Keratinocyte (primary cell): Measurements from ENCODE around the gene DAPK3. TPM values are rescaled to one million over a fixed set of nuclear protein-coding genes. Genes with fewer than 3 reads are reported as not detected.
"Not testable (repeated sequence)": the region's sequence is repeated elsewhere in the genome, so short reads cannot be mapped to it uniquely, and the experiment has no call there.

ENCODE experiments used
- DNase-seq: peaks from one replicate; pipeline ENCODE4 v3.0.0-alpha.2; 2011; ENCODE audit warnings: low read depth, missing footprints, low spot score
- FAIRE-seq: peaks from 2 replicates; lab custom pipeline; 2011; peaks lifted over from hg19 to GRCh38; lab: Jason Lieb, UNC
- H2AFZ ChIP-seq: 2 replicates; pipeline ENCODE4 v1.6.0; 2012; ENCODE audit warnings: low read length, control low read depth, inconsistent platforms; ENCODE audit not compliant: control insufficient read depth
- H3K27ac ChIP-seq: 2 replicates; pipeline ENCODE4 v1.5.1; 2011; ENCODE audit warnings: low read length; ENCODE audit not compliant: control insufficient read depth, insufficient read depth
- H3K27me3 ChIP-seq: 3 replicates; pipeline ENCODE4 v1.6.0; 2011; ENCODE audit warnings: low read length; ENCODE audit not compliant: control insufficient read depth, insufficient read depth; ENCODE audit errors: extremely low read depth
- H3K36me3 ChIP-seq, 2 experiments: 2 replicates in 1 of 2; 3 replicates in 1 of 2; pipeline ENCODE4 v1.5.1; 2011; ENCODE audit warnings: low read length in 2 of 2, mild to moderate bottlenecking in 1 of 2; ENCODE audit not compliant: control insufficient read depth in 2 of 2, insufficient read depth in 2 of 2; ENCODE audit errors: extremely low read depth in 1 of 2
- H3K4me1 ChIP-seq: 3 replicates; pipeline ENCODE4 v1.5.1; 2011; ENCODE audit warnings: low read length; ENCODE audit not compliant: control insufficient read depth, insufficient read depth; ENCODE audit errors: extremely low read depth
- H3K4me2 ChIP-seq: 3 replicates; pipeline ENCODE4 v1.6.0; 2011; ENCODE audit warnings: low read depth, low read length; ENCODE audit not compliant: control insufficient read depth, insufficient read depth; ENCODE audit errors: extremely low read depth
- H3K4me3 ChIP-seq, 3 experiments: fragments of 200-600 bp in 1 of 3; sonication (generic) in 1 of 3; 2 replicates in 2 of 3; 3 replicates in 1 of 3; pipeline ENCODE4 v1.5.1; 2011 to 2016; ENCODE audit warnings: low read length in 3 of 3, mild to moderate bottlenecking in 3 of 3, control low read depth in 2 of 3, inconsistent platforms in 1 of 3, low read depth in 1 of 3, mixed read lengths in 1 of 3, mixed run types in 1 of 3, moderate library complexity in 1 of 3; ENCODE audit not compliant: control insufficient read depth in 2 of 3, insufficient read depth in 2 of 3; ENCODE audit errors: extremely low read depth in 1 of 3
- H3K79me2 ChIP-seq: 2 replicates; pipeline ENCODE4 v1.6.0; 2012; ENCODE audit warnings: low read length; ENCODE audit not compliant: control insufficient read depth, insufficient read depth
- H3K9ac ChIP-seq: 3 replicates; pipeline ENCODE4 v1.6.0; 2011; ENCODE audit warnings: low read length; ENCODE audit not compliant: control insufficient read depth, insufficient read depth; ENCODE audit errors: extremely low read depth
- H3K9me1 ChIP-seq: 3 replicates; pipeline ENCODE4 v1.6.0; 2011; ENCODE audit warnings: low read length; ENCODE audit not compliant: control insufficient read depth, insufficient read depth; ENCODE audit errors: extremely low read depth
- H3K9me3 ChIP-seq: 2 replicates; pipeline ENCODE4 v1.5.1; 2012; ENCODE audit warnings: low read depth, low read length; ENCODE audit not compliant: control insufficient read depth
- H4K20me1 ChIP-seq: 3 replicates; pipeline ENCODE4 v1.6.0; 2011; ENCODE audit warnings: low read length; ENCODE audit not compliant: control insufficient read depth, insufficient read depth; ENCODE audit errors: extremely low read depth
- CTCF ChIP-seq, 3 experiments: IDR thresholded peaks in 1 of 3; conservative IDR thresholded peaks in 1 of 3; optimal IDR thresholded peaks in 1 of 3; 2 replicates in 2 of 3; 3 replicates in 1 of 3; pipeline versions ENCODE3 to v1.5.1; 2011; ENCODE audit warnings: low read length in 3 of 3, mild to moderate bottlenecking in 3 of 3, moderate library complexity in 2 of 3, control low read depth in 1 of 3, inconsistent platforms in 1 of 3; ENCODE audit not compliant: insufficient read depth in 2 of 3; ENCODE audit errors: extremely low read depth in 1 of 3
- EZH2 ChIP-seq: IDR thresholded peaks from one replicate; pipeline ENCODE4 v1.6.1; 2012; ENCODE audit warnings: inconsistent platforms, mild to moderate bottlenecking, low read length, moderate library complexity
- dilution Hi-C: fragments of 300-500 bp; cut with MboI; formaldehyde crosslinking; loops from one replicate; pipeline ENCODE4 v1.7.0; 2020; ENCODE audit warnings: low sequenced_read_pairs; ENCODE audit not compliant: extremely low pct_ligation_motif_present
- polyA plus RNA-seq, 5 experiments: library from polyadenylated mRNA; depleted of rRNA in 3 of 5; stranded (reverse) in 3 of 5; stranded (forward) in 1 of 5; unstranded in 1 of 5; fragments of >200 nt; gene quantifications; 1 replicate in 1 of 5; 2 replicates in 3 of 5; 3 replicates in 1 of 5; pipeline versions ENCODE4 v1.2.1 to v1.2.3, GENCODE V29; 2011 to 2012; ENCODE audit warnings: missing spikeins in 2 of 5, low read depth in 1 of 5, low replicate concordance in 1 of 5

DAPK3 gene
- polyA plus RNA-seq, 1 donor (not counting 4 experiments of a cell fraction or from before 2014, with no cell fraction given): 57.3 TPM

GRCh38 chr19:4007836-4008539 is 37.1 kb upstream of the DAPK3 start:
- Histone ChIP-seq H3K36me3 (peaks cover 5 to 8% of the 10 kb centered on the region in 2 experiments), H3K4me3 (peak overlapping the region; percentile 90 to 92 (median 92)), H3K9me3 (no peaks in the 10 kb centered on the region), H3K79me2 (peaks cover 40% of the 10 kb centered on the region), H3K27me3 (no peaks in the 10 kb centered on the region), H3K27ac (peak overlapping the region; percentile 20), H2AFZ (peak overlapping the region; percentile 22), H3K9me1 (no peaks in the 10 kb centered on the region), H3K4me2 (peak overlapping the region; percentile 96), H4K20me1 (no peaks in the 10 kb centered on the region), H3K4me1 (peaks cover 14% of the 10 kb centered on the region), H3K9ac (peak overlapping the region; percentile 79)
- DNase-seq (no peak), FAIRE-seq (no peak)
- TF ChIP-seq EZH2: no peak
- no peak for TF ChIP-seq CTCF (optimal IDR thresholded peaks at IDR 0.05 in 1 of 3, IDR thresholded peaks at IDR 0.05 in 1 of 3, conservative IDR thresholded peaks at IDR 0.05 in 1 of 3; ENCODE audit: extremely low read depth in 1 of 3, insufficient read depth in 2 of 3, low read length in 3 of 3)
- dilution Hi-C loops: no loop called here

GRCh38 chr19:4007021-4007835 is 36.3 kb upstream of the DAPK3 start, which contains the start of gene PIAS4:
Gene PIAS4, plus strand, starts transcription at chr19:4007736. Its CDS starts 25 bp downstream, at chr19:4007761.
- peaks cover 2 to 5% of the 10 kb centered on the region in 2 experiments for H3K36me3 ChIP-seq
- TF ChIP-seq EZH2: no peak
- peak in 1 of 3 experiments; percentile 7 for TF ChIP-seq CTCF (optimal IDR thresholded peaks at IDR 0.05 in 1 of 3, IDR thresholded peaks at IDR 0.05 in 1 of 3, conservative IDR thresholded peaks at IDR 0.05 in 1 of 3; ENCODE audit: extremely low read depth in 1 of 3, insufficient read depth in 2 of 3, low read length in 3 of 3)
- H3K9me1 ChIP-seq: no peaks in the 10 kb centered on the region
- H3K9ac ChIP-seq: peak within 1 kb of the TSS; percentile 79
- no peaks in the 10 kb centered on the region for H4K20me1 ChIP-seq
- H3K79me2 ChIP-seq: peaks cover 39% of the 10 kb centered on the region
- H3K4me1 ChIP-seq: peaks cover 14% of the 10 kb centered on the region
- no peaks in the 10 kb centered on the region for H3K27me3 ChIP-seq
- dilution Hi-C loops: no loop called here
- H3K27ac ChIP-seq: peak within 1 kb of the TSS; percentile 20
- no peak for FAIRE-seq
- H3K9me3 ChIP-seq: no peaks in the 10 kb centered on the region
- H2AFZ ChIP-seq: peak within 1 kb of the TSS; percentile 85
- DNase-seq: peak; percentile 64
- peak within 1 kb of the TSS; percentile 90 to 92 (median 92) for H3K4me3 ChIP-seq
- H3K4me2 ChIP-seq: peak within 1 kb of the TSS; percentile 96

GRCh38 chr19:4005436-4005835 is 34.5 kb upstream of the DAPK3 start:
- H3K9ac ChIP-seq, H3K36me3 ChIP-seq, dilution Hi-C loops, H3K27me3 ChIP-seq, H4K20me1 ChIP-seq, H3K4me3 ChIP-seq, H3K9me3 ChIP-seq, H3K27ac ChIP-seq, DNase-seq, H3K4me2 ChIP-seq, FAIRE-seq, H2AFZ ChIP-seq, H3K9me1 ChIP-seq: not testable (repeated sequence)
- Histone ChIP-seq H3K79me2 (peaks cover 26% of the 10 kb centered on the region), H3K4me1 (peaks cover 14% of the 10 kb centered on the region)
